HG03520 (cell line): ENCODE results near the gene USP20.
"Not testable (repeated sequence)": the region's sequence is repeated elsewhere in the genome, so short reads cannot be mapped to it uniquely, and the experiment has no call there.

Source experiments
- ATAC-seq: cut with Tn5 transposase; IDR thresholded peaks from one replicate; pipeline ENCODE4 v1.9.1; 2021; ENCODE audit warnings: mild to moderate bottlenecking, moderate library complexity; ENCODE audit not compliant: unreplicated experiment

USP20 gene

DNA sequence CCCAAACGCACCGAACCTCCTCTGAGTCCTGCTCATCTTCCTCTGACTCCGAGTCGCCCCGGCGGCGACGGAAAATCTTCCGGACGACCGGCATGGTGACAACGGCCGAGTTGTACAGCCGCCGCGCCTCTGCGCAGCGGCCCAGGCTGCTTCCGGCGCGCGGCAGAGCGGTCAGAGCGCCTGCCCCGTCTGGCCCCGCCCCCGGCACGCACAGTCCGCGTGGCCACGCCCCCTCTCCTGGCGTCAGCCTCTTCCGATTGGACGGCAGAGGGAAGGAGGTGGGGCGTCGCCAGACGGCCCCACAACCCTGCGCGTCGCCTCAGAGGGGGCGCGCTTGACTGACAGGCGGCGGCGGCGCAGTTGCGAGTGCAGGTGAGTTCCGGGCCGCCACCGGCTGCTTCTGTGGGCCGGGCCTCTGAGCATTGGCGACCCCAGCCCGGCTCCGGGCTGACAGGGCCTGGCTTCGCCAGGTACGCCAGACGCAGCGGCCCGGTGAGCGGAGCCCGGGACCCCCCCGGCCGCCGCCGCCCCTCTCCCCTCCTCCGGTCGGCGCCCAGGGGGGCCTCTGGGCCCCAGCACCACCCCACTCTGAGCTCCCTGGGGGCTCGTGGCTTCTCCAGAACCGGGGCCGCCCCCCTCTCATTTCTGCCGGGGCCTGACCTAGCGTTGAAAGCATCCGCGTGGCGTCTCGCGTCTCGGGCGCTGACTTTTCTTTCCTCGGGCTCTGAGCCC lies at the start of gene USP20, which contains the start of gene C9orf78:
TSS of gene USP20 (plus strand) at position 331 of the 732 bp plus-strand sequence. CDS start 17,098 bp downstream, outside the sequence.
TSS of gene C9orf78 (minus strand) at position 148 of the 732 bp plus-strand sequence. CDS start at position 94, 54 bp downstream.
- peak; percentile 92 for ATAC-seq

DNA sequence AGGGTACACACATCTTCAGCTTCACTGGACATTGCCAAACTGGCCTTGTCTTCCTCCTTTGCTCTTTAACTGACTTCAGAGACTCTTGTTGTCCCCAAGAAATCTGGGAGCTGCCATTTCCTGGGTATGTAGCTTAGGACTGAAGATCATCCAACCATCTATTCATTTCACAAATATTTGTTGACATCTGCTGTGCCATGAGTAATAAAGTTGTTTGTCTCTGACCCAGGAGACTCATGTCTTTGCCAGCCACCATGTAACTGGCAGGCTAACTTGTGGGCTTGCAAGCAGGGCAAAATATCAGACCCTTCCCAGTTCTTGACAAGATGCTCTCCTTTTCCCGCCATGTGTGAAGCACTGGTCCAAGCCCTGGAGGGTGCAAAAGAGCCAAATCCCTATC lies 49.4 kb upstream of the USP20 start:
- ATAC-seq: no peak

GRCh38 chr9:129786481-129786880 lies 48.8 kb upstream of the USP20 start:
- ATAC-seq: no peak

- ATAC-seq: no peak
Measured at GRCh38 chr9:129794549-129794948, 40.7 kb upstream of the USP20 start.

DNA sequence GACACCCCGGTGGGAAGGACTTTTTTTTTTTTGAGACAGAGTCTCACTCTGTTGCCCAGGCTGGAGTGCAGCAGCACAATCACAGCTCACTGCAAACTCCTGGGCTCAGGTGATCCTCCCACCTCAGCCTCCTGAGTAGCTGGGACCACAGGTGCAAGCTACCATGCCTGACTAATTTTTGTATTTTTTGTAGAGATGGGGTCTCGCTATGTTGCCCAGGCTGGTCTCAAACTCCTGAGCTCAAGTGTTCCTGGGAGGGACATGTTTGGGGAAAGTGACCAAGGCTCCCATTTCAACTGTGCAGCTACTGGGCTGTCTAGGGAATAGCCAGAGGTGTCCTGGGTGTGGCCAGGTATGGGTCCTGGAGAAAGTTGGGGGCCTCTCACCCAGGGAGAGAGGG lies 39.2 kb upstream of the USP20 start:
- ATAC-seq: not testable (repeated sequence)

DNA sequence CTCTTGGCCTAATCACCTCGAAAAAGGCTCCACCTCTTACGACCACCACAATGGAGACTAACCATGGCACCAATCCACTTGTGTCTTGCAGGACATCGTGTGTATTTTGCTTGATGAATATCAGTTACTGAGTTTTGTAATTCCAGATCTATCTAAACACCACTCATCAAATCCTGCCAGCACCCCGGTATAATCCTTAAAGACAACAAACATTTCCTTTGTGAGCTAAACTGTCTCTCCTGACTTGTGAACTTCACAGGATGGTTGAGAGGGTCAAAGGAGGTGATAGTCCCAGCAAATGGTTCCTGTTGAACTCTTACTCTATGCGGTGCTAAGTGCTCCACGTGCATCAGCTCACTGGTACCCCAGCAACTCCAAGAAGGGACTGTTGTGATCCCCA lies 36.3 kb upstream of the USP20 start:
- ATAC-seq: no peak

DNA sequence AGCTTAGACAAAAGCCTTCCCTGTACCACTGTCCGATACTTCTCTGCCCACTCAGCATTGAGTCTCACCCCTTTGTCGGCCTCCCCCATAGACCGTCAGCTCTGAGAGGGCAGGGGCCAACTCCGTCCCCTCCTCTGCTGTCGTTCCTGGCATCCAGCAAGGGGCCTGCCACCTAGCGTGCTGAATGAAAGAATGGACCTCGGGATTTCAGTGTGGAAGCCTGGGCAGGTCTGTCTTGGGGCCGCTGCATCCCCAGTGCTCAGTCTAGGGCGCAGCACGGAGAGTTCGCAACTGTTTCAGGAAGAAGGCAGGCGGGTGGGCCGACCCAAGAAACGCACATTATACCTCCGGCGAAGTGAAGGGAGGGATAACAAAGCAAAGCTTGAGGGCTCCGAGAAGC lies 33.8 kb upstream of the USP20 start:
- ATAC-seq: no peak

DNA sequence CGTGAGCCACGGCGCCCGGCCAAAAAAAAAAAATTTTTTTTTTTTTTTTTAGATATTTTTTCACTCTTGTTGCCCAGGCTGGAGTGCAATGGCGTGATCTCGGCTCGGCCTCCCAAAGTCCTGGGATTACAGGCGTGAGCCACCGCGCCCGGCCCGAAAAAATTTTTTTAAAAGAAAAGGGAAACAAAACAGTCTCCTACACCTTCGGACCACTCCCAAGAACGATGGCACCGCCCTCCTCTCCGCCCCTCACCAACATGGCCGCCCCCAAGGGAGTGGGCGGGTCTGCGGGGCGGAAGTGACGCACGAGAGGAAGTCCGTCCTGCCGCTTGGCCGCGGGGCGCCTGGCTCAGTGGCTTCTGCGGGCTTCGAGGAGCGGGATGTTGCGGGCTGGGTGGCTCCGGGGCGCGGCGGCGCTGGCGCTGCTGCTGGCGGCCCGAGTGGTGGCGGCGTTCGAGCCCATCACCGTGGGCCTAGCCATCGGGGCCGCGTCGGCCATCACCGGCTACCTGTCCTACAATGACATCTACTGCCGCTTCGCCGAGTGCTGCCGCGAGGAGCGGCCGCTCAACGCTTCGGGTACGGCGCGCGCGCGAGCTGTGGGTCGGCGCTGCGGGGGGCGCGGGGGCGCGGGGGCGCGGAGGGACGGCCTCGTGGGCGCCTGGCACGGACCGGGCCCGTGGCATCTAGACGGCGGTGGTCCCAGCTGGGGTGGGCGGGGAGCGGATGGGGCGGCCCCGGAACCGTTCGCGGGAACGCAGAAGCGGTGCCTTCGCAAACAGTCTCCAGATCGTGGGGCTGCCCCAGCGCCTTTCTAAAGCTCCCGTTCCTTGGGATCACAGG lies 32.2 kb upstream of the USP20 start, which contains the start of gene TOR1B:
TSS of gene TOR1B (plus strand) at position 352 of the 843 bp plus-strand sequence. CDS start at position 381, 29 bp downstream.
- ATAC-seq: peak; percentile 85

GRCh38 chr9:129803676-129804060 lies 31.6 kb upstream of the USP20 start:
- no peak for ATAC-seq

GRCh38 chr9:129806061-129806460 lies 29.2 kb upstream of the USP20 start:
- ATAC-seq: no peak

DNA sequence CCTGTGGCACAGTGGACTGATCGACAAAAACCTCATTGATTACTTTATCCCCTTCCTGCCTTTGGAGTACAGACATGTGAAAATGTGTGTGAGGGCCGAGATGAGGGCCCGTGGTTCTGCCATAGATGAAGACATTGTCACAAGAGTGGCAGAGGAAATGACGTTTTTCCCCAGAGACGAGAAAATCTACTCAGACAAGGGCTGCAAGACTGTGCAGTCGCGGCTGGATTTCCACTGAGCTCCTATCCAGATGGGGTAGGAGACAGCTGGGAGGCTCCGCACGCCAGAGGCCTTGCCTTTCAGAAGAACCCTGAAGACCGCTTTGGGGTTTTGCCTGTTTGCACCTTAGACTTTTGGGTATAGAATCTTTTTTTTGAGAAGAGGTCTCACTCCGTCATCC lies 25.9 kb upstream of the USP20 start:
- ATAC-seq: no peak

- no peak for ATAC-seq
Measured at GRCh38 chr9:129810116-129810515, 25.1 kb upstream of the USP20 start.

DNA sequence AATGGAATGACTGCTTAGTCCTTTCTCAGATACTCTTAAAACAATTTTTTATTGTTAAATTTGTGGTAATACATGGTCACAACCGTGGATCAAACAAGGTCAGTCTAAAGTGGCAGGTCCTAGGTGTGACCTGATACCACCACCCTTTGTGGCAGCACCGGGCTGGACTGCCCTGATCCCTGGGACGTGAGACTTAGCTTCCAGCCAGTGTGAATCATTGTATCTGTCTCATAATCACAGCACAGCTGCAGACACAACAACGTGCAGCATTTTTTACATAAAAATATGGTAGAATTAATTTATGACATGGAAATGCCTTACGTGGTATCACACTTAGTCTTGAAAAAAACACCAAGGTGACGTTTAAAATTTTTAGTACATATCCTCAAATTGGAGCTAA lies 24.5 kb upstream of the USP20 start:
- no peak for ATAC-seq

GRCh38 chr9:129811967-129812363 lies 23.3 kb upstream of the USP20 start:
- no peak for ATAC-seq

DNA sequence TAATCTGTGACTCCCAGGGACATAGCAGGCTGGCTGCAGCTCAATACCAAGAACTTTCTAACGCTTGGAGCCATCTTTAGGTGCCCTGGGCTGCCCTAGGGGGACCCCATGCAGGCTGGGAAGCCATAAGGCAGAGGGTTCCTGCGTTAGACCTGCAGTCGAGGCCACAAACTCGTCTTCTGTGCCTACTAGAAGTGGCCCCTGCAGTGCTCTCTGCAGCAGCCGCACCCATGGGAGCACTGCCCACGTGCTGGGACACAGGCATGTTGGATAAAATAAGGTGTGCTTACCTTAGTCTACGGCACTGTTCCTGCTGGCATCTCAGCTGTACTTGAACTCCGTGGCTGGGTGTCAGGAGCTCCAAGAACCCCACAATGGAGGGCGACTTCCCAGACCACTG lies 22.9 kb upstream of the USP20 start:
- no peak for ATAC-seq

GRCh38 chr9:129813661-129814060 lies 21.6 kb upstream of the USP20 start:
- no peak for ATAC-seq

GRCh38 chr9:129814432-129815223 lies 20.6 kb upstream of the USP20 start:
- no peak for ATAC-seq

DNA sequence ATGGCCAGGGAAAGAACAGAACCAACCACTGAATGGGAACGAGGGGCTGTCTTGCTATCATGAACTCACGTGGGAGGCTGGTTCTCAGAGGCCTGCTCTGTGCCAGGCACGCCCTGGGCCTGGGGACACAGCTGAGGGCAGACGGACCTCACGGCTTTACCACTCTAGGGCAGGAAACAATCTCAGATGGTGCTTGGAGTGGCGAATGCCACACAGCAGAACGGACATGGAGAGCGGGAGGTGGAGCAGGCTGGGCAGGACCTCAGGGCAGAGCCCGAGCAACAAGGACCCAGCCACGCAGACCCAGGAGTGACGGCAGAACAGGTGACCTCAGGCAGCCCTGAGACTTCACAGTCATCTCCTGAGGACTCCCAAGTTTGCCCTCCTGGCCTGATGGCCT lies 20.0 kb upstream of the USP20 start:
- ATAC-seq: no peak

- no peak for ATAC-seq
Measured at GRCh38 chr9:129816501-129817435, 18.5 kb upstream of the USP20 start.
